BE2C (cell line): ENCODE data around the gene KLF16.

Source experiments
- DNase-seq: peaks from one replicate; pipeline ENCODE4 v3.0.0-alpha.2; 2020
- H3K27me3 ChIP-seq: fragments of 250-450 bp; sonication (Bioruptor Pico); 2 replicates; pipeline ENCODE4 v1.5.1; 2020; ENCODE audit warnings: mild to moderate bottlenecking
- H3K36me3 ChIP-seq: fragments of 250-450 bp; sonication (Bioruptor Pico); 2 replicates; pipeline ENCODE4 v1.5.1; 2020; ENCODE audit warnings: mild to moderate bottlenecking
- H3K4me1 ChIP-seq: fragments of 250-450 bp; sonication (Bioruptor Pico); 2 replicates; pipeline ENCODE4 v1.5.1; 2020
- H3K4me3 ChIP-seq: 2 replicates; pipeline ENCODE4 v1.5.1; 2011; ENCODE audit warnings: low read depth, low read length
- H3K9me3 ChIP-seq: fragments of 250-450 bp; sonication (Bioruptor Pico); 2 replicates; pipeline ENCODE4 v1.5.1; 2020
- CTCF ChIP-seq: IDR thresholded peaks from 2 replicates; pipeline ENCODE4 v1.5.1; 2012; ENCODE audit warnings: mild to moderate bottlenecking, low read depth, low read length

The KLF16 gene

GRCh38 chr19:1819341-1820255, 43.8 kb downstream of the KLF16 start:
- no peak for DNase-seq
- Histone ChIP-seq H3K9me3 (no peaks in the 10 kb centered on the region), H3K4me1 (no peaks in the 10 kb centered on the region), H3K36me3 (peaks cover 83% of the 10 kb centered on the region), H3K27me3 (no peaks in the 10 kb centered on the region), H3K4me3 (no peak overlapping the region)
- no peak for TF ChIP-seq CTCF

- DNase-seq = no peak
- Histone ChIP-seq H3K4me1 (no peaks in the 10 kb centered on the region), H3K27me3 (no peaks in the 10 kb centered on the region), H3K36me3 (peaks cover 76% of the 10 kb centered on the region), H3K4me3 (no peak overlapping the region), H3K9me3 (no peaks in the 10 kb centered on the region)
- no peak for TF ChIP-seq CTCF
Measured at GRCh38 chr19:1818549-1819195, 44.7 kb downstream of the KLF16 start.

- H3K4me3 ChIP-seq = no peak overlapping the region
- H3K4me1 ChIP-seq = no peaks in the 10 kb centered on the region
- TF ChIP-seq CTCF = no peak
- no peak for DNase-seq
- H3K9me3 ChIP-seq = no peaks in the 10 kb centered on the region
- peaks cover 66% of the 10 kb centered on the region for H3K36me3 ChIP-seq
- no peaks in the 10 kb centered on the region for H3K27me3 ChIP-seq
Measured at GRCh38 chr19:1817553-1818179, 45.7 kb downstream of the KLF16 start.

GRCh38 chr19:1816530-1817298, 46.7 kb downstream of the KLF16 start:
- Histone ChIP-seq H3K27me3 (no peaks in the 10 kb centered on the region), H3K4me1 (no peaks in the 10 kb centered on the region), H3K9me3 (no peaks in the 10 kb centered on the region), H3K4me3 (no peak overlapping the region), H3K36me3 (peaks cover 57% of the 10 kb centered on the region)
- DNase-seq = no peak
- no peak for TF ChIP-seq CTCF

GRCh38 chr19:1815605-1816529, 47.5 kb downstream of the KLF16 start:
- no peak overlapping the region for H3K4me3 ChIP-seq
- H3K9me3 ChIP-seq = no peaks in the 10 kb centered on the region
- H3K4me1 ChIP-seq = no peaks in the 10 kb centered on the region
- no peak for DNase-seq
- no peaks in the 10 kb centered on the region for H3K27me3 ChIP-seq
- H3K36me3 ChIP-seq = peaks cover 50% of the 10 kb centered on the region
- no peak for TF ChIP-seq CTCF
